ENCODE results near the gene MAP7D3.
"Not testable (repeated sequence)": the region's sequence is repeated elsewhere in the genome, so short reads cannot be mapped to it uniquely, and the experiment has no call there.

Gene MAP7D3

GRCh38 chrX:136251041-136251991, at the start of gene MAP7D3:
Gene MAP7D3 (minus strand): TSS chrX:136251400. CDS start chrX:136251358, 42 bp downstream.
- peak; percentile 91 for DNase-seq (ENCODE audit: low spot score)

GRCh38 chrX:136300721-136301120, 49.5 kb upstream of the MAP7D3 start, which contains the start of gene ADGRG4:
Gene ADGRG4 (plus strand): TSS chrX:136300963. CDS start chrX:136308778, 7,815 bp downstream.
- not testable (repeated sequence) for DNase-seq (ENCODE audit: low spot score)

GRCh38 chrX:136295380-136295779, 44.2 kb upstream of the MAP7D3 start:
- DNase-seq (ENCODE audit: low spot score), result no peak

GRCh38 chrX:136292656-136293055, 41.5 kb upstream of the MAP7D3 start:
- DNase-seq (ENCODE audit: low spot score), result no peak

DNA sequence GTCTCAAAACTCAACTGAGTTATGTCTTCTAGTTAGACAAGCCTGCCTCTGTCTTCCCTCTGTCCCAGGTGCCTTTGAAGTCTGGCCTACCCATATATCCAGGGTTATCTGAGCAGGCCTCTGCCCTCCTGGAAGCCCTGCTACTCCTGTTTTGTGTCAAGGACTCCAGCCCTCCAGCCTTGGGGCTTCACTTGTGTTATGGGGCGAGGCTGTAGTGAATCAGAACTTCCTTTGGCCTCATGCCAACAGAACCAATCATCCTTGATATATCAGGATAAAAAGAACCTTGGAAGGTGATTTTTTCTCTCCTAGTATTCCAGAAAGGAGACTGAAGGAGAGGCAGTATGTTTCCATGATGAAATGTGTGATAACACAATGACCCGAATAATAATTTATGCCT, 40.6 kb upstream of the MAP7D3 start:
- DNase-seq (ENCODE audit: low spot score), result no peak

DNA sequence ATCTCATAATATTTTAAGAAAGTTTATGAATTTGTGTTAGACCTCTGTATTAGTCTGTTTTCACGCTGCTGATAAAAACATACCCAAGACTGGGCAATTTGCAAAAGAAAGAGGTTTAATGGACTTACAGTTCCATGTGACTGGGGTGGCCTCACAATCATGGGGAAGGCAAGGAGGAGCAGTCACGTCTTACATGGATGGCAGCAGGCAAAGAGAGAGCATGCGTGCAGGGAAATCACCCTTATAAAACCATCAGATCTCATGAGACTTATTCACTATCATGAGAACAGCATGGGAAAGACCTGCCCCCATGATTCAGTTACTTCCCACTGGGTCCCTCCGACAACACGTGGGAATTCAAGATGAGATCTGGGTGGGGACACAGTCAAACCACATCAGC, 35.2 kb upstream of the MAP7D3 start:
- not testable (repeated sequence) for DNase-seq (ENCODE audit: low spot score)

DNA sequence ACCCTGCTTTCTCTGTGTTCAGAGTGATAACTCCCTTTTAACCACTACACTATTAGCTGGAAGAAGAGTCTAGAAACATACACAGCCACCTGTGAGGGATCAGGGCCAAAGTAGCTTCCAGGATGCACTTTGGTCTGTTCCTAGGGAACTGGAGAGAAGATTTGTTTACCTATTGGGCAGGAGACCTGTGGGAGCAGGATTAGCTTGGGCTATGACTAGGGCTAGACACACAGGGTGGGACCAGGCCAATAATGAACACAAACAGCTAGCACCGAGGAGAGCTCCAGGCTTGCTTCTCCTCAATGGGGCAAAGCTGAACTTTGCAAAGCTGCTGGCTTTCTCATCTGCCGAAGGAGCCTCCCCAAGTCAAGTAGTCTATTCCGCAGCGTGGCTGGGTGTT, 24.4 kb upstream of the MAP7D3 start:
- no peak for DNase-seq (ENCODE audit: low spot score)

DNA sequence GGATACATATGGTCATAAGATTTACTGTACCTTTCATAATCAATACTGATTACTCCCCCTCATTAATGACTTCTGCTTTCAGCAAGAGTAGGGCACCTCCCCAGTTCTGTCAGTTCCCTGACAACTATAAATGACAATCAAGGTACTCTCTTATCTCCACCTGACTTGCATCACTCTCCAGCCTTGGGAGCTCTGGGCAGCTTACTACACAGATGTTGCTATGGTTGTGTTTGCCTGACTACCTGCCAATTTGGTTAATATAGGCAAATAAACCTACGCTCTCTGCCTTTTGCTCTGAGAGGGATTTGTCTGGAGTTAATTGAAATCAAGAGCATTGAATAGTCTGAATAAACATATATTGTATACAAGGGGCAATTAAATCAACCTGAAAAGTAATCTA, 22.8 kb upstream of the MAP7D3 start:
- no peak for DNase-seq (ENCODE audit: low spot score)

DNA sequence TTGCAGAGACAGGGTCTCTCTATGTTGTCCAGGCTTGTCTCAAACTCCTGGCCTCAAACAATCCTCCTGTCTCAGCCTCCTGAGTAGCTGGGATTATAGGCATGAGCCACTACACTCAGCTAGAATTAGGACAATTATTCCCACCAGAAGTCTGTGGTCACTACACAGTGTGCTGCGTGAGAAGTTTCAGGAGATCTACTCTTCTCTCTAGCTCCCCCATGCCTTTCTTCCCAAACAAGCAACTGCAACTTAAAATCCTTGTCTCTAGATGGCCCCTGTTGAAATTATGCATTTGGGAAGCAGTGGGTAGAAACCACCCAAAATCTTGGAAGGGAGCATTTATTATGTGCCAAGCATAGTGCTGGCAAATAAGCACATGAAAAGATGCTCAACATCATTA, 21.1 kb upstream of the MAP7D3 start:
- peak; percentile 9 for DNase-seq (ENCODE audit: low spot score)

DNA sequence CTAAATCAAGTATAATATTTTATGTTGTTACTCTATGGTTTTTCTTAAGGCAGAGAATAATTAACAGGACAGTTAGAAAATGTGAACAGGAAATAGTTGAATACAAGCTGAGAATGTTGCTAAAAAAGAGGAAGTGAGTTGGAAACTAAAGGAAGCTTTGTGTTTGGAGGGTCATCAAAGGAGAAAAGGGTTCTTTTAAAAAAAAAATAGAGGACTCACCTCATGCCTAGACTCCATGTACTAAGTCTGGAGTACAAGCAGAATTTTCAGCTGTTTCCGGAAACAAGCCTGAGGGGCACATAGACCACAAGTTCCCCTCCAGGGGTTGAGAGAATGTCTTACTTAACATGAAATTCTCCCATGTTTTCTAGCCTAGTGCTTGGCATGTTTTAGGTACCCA, 20.1 kb upstream of the MAP7D3 start:
- no peak for DNase-seq (ENCODE audit: low spot score)

DNA sequence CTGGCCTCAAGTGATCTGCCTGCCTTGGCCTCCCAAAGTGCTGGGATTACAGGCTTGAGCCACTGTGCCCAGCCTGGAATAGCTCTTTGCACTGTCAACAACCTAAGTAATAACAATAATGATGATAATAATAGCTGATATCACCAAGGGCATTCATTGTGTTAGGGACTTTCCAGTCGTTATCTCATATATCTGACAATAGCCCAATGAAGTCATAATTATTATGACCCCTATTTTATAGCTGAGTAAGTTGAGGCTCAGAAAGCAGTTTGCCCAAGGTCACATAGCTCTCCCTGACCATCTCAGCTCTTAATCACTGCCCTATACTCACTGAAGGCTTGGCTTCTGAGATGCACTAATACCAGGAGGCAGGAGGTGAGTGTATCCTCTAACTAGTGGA, 18.7 kb upstream of the MAP7D3 start:
- DNase-seq (ENCODE audit: low spot score), result no peak

- DNase-seq (ENCODE audit: low spot score), result peak; percentile 37
These were observed 17.1 kb upstream of the MAP7D3 start for GRCh38 chrX:136268051-136269048.

DNA sequence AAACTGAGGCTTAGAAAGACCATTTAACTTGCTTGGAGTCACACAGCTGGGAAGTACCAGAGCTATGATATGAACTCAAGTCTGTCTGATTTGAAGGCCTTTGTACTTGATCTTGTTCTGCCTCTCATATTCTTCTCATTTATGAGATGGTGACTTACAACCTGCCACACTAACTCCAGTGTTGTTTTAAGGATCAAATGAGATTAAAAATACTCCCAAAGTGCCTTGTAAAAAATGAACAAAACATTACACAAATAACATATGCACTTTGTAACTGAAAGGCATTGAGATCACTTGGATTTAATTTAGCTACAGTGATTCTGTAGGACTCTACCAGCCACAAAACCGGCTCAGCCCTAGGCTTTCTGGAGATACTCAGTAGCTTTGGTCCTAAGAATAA, 15.6 kb upstream of the MAP7D3 start:
- DNase-seq (ENCODE audit: low spot score), result no peak

DNA sequence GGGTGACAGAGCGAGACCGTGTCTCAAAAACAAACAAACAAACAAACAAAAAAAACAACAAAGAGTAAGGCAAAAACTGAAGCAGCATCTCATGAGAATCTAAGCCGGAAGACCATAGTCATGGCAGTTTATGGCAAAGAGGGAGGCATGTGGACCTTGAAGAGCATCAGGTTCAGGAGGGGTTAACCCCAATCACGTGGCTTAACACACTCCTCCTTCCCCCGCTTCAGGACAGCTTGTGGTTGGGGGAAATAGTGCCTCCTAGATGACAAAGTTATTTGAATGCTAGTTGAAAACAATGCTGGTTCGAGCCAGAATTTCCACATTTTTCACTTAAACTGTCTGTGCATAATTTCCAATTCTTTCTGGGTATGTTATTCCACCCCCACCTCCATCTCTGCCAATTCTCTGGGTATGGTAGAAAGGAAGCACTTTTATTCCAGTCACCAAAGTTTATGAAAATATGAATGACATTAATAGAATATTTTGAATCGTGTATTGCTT, 11.7 kb upstream of the MAP7D3 start:
- DNase-seq (ENCODE audit: low spot score), result no peak

GRCh38 chrX:136262243-136262642, 11.0 kb upstream of the MAP7D3 start:
- DNase-seq (ENCODE audit: low spot score), result no peak

DNA sequence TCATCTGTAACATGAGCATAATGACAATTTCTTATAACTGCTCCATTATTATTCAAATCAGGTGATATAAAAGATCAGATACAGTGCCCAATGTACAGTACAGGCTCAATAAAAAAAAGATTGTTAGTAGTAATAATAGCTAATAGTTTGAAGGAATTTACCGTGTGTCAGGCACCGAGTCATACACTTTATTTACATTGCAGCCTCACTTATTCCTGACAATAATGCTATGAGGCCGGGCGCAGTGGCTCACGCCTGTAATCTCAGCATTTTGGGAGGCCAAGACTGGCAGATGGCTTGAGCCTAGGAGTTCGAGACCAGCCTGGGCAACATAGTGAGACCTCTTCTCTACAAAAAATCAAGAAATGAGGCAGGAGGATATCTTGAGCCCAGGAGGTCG, 10.1 kb upstream of the MAP7D3 start:
- no peak for DNase-seq (ENCODE audit: low spot score)

DNA sequence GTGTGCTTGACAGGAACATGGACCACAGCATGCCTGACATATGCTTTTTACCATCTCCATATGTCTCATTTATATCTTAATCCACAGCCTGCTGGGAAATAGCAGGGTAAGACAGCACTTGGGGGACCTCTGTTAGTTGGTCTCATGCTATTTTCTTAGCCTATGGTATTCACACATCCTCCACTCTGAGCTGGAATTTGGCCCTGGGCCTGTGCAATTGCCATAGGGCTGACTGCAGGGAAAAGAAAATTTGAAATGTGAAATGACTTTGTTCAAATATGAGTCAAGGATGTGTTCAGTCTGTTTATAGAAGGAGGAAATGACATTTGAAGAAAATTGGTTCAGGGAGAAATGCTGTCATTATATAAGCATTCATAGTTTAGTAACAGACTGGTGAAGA, 9.6 kb upstream of the MAP7D3 start:
- DNase-seq (ENCODE audit: low spot score), result peak; percentile 18

GRCh38 chrX:136259543-136259942, 8.3 kb upstream of the MAP7D3 start:
- peak; percentile 32 for DNase-seq (ENCODE audit: low spot score)

- DNase-seq (ENCODE audit: low spot score), result no peak
These were observed 7.8 kb upstream of the MAP7D3 start for GRCh38 chrX:136258951-136259350.

DNA sequence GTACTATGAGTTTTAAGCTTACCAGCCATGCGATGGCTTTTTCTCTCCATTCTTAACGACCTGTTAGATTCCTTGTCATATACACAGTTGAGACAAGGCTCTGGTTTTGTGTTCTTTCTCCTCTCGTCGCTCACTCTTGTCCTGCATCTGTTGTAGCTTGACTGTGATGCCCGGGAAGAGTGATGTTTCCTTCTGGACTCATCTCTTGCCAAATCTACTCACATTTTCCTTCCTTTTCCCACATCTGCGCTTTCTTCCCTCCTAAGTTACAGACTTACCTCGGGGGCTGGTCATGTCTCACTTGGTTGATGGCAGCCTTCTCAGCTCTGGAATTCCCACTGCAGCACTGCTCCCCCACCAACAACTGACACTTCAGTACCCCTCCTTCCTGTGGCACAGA, 4.8 kb upstream of the MAP7D3 start:
- DNase-seq (ENCODE audit: low spot score), result peak; percentile 3

GRCh38 chrX:136255541-136255940, 4.3 kb upstream of the MAP7D3 start:
- DNase-seq (ENCODE audit: low spot score), result peak; percentile 11

Measured in GM03348 (cell line).